HEK293 (cell line): ENCODE data around the gene NAPB.

Experiments used
- EGR2 ChIP-seq: fragments of 450-650 bp; formaldehyde crosslinking; IDR thresholded peaks from 2 replicates; pipeline ENCODE4 v1.5.1; 2016; ENCODE audit warnings: low read depth, missing biosample characterization, missing genetic modification characterization
- GLI4 ChIP-seq: fragments of 450-650 bp; formaldehyde crosslinking; IDR thresholded peaks from 2 replicates; pipeline ENCODE4 v1.5.1; 2016; ENCODE audit warnings: missing biosample characterization, missing genetic modification characterization
- GLIS1 ChIP-seq: fragments of 450-650 bp; formaldehyde crosslinking; IDR thresholded peaks from 2 replicates; pipeline ENCODE4 v1.5.1; 2016; ENCODE audit warnings: missing biosample characterization, missing genetic modification characterization
- HOXD13 ChIP-seq: sonication (generic); formaldehyde crosslinking; IDR thresholded peaks from 2 replicates; pipeline ENCODE4 v1.8.0; 2022; ENCODE audit warnings: missing genetic modification reagents, borderline replicate concordance
- KLF16 ChIP-seq: fragments of 450-650 bp; formaldehyde crosslinking; IDR thresholded peaks from 2 replicates; pipeline ENCODE4 v1.5.1; 2017; ENCODE audit warnings: missing biosample characterization, missing genetic modification characterization
- SCRT1 ChIP-seq: fragments of 450-650 bp; formaldehyde crosslinking; IDR thresholded peaks from 2 replicates; pipeline ENCODE4 v1.5.1; 2016; ENCODE audit warnings: missing biosample characterization, missing genetic modification characterization, borderline replicate concordance
- ZBTB48 ChIP-seq: fragments of 450-650 bp; formaldehyde crosslinking; IDR thresholded peaks from 2 replicates; pipeline ENCODE4 v1.5.1; 2016; ENCODE audit warnings: missing biosample characterization, missing genetic modification characterization
- ZFP41 ChIP-seq: fragments of 450-650 bp; formaldehyde crosslinking; IDR thresholded peaks from 2 replicates; pipeline ENCODE4 v1.5.1; 2016; ENCODE audit warnings: missing biosample characterization, missing genetic modification characterization, borderline replicate concordance
- ZNF19 ChIP-seq: fragments of 450-650 bp; formaldehyde crosslinking; IDR thresholded peaks from 2 replicates; pipeline ENCODE4; 2016; ENCODE audit warnings: missing biosample characterization, missing genetic modification characterization, low read depth
- ZNF211 ChIP-seq: fragments of 450-650 bp; formaldehyde crosslinking; IDR thresholded peaks from 2 replicates; pipeline ENCODE4 v1.5.1; 2016; ENCODE audit warnings: low read depth, missing biosample characterization, missing genetic modification characterization
- ZNF214 ChIP-seq: fragments of 450-650 bp; formaldehyde crosslinking; IDR thresholded peaks from 2 replicates; pipeline ENCODE4 v1.5.1; 2017; ENCODE audit warnings: missing biosample characterization, mild to moderate bottlenecking, missing genetic modification characterization, borderline replicate concordance
- ZNF404 ChIP-seq: fragments of 450-650 bp; formaldehyde crosslinking; IDR thresholded peaks from 2 replicates; pipeline ENCODE4 v1.5.1; 2017; ENCODE audit warnings: missing biosample characterization, missing genetic modification characterization
- ZNF830 ChIP-seq: fragments of 450-650 bp; IDR thresholded peaks from 2 replicates; pipeline ENCODE4 v1.5.0; 2018; ENCODE audit warnings: missing biosample characterization, missing genetic modification characterization, low read depth, mild to moderate bottlenecking, moderate library complexity
- TF ChIP-seq, protein P1 (sequence below): fragments of 450-650 bp; formaldehyde crosslinking; IDR thresholded peaks from 2 replicates; pipeline ENCODE4 v1.5.1; 2016; ENCODE audit warnings: missing biosample characterization, missing genetic modification characterization
- TF ChIP-seq, protein P2 (sequence below): fragments of 450-650 bp; IDR thresholded peaks from 2 replicates; pipeline ENCODE4 v1.5.1; 2018; ENCODE audit warnings: missing biosample characterization, missing genetic modification characterization
- TF ChIP-seq, protein P3 (sequence below): fragments of 450-650 bp; formaldehyde crosslinking; IDR thresholded peaks from 2 replicates; pipeline ENCODE4 v1.5.1; 2016; ENCODE audit warnings: missing biosample characterization, missing genetic modification characterization
- TF ChIP-seq, protein P4 (sequence below): fragments of 450-650 bp; formaldehyde crosslinking; IDR thresholded peaks from 2 replicates; pipeline ENCODE4 v1.5.1; 2016; ENCODE audit warnings: missing biosample characterization, missing genetic modification characterization
- TF ChIP-seq, protein P5 (sequence below): sonication (generic); formaldehyde crosslinking; IDR thresholded peaks from 2 replicates; pipeline ENCODE4 v1.8.1; 2022; ENCODE audit warnings: mild to moderate bottlenecking, moderate library complexity, missing genetic modification reagents
- TF ChIP-seq, protein P6 (sequence below): fragments of 450-650 bp; formaldehyde crosslinking; IDR thresholded peaks from 2 replicates; pipeline ENCODE4 v1.5.1; 2016; ENCODE audit warnings: missing biosample characterization, missing genetic modification characterization
- TF ChIP-seq, protein P7 (sequence below): fragments of 450-650 bp; IDR thresholded peaks from 2 replicates; pipeline ENCODE4 v1.5.1; 2018; ENCODE audit warnings: missing biosample characterization, mild to moderate bottlenecking, missing genetic modification characterization
- TF ChIP-seq, protein P8 (sequence below): fragments of 450-650 bp; formaldehyde crosslinking; IDR thresholded peaks from 2 replicates; pipeline ENCODE4 v1.5.1; 2017; ENCODE audit warnings: missing biosample characterization, missing genetic modification characterization

Gene NAPB

DNA sequence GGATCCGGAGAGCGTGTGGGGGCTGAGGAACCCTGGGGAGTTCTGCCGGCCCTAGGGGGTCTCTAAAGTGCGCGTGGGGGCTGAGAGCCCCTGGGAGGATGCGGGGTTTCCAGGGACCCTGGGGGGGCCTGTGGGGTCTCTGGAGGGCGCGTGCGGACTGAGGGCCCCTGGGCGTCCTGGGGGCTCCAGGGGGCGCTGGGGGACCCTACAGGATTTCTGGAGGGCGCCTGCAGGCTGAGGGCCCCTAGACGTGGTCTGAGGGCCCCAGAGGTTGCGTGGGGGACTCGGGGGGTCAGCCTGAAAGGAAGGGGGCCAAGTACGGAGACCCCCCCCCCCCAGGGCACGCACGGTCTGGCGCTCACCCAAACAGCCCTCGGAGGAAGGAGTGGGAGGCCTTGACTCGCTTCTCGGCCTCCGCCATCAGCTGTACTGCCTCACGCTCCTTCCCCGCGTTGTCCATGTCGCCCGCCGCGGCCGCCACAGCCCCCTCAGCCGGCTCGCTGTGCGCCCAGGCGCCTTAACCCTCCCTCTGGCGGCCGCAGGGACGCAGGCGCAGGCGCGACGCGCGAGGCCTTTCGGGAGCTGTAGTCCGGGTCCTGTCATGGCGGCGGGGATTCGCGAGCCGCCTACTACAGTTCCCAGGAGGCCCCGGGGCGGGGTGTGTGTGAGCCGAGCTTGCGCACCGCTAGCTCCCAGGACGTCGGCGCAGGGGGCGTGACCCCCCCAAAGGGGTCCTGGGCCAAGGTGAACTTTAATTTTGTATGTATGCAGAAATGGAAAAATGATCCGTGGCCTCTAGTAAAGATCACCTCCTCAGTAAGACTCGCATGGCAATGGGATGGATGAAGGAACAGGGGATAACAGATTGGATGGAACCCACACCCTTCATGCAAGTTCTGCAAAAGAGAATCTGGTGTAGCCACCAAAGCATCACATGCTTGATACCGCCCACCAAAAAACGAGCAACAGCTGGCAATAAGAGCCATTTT, at the start of gene NAPB (continued):
- TF ChIP-seq, protein P1, sequence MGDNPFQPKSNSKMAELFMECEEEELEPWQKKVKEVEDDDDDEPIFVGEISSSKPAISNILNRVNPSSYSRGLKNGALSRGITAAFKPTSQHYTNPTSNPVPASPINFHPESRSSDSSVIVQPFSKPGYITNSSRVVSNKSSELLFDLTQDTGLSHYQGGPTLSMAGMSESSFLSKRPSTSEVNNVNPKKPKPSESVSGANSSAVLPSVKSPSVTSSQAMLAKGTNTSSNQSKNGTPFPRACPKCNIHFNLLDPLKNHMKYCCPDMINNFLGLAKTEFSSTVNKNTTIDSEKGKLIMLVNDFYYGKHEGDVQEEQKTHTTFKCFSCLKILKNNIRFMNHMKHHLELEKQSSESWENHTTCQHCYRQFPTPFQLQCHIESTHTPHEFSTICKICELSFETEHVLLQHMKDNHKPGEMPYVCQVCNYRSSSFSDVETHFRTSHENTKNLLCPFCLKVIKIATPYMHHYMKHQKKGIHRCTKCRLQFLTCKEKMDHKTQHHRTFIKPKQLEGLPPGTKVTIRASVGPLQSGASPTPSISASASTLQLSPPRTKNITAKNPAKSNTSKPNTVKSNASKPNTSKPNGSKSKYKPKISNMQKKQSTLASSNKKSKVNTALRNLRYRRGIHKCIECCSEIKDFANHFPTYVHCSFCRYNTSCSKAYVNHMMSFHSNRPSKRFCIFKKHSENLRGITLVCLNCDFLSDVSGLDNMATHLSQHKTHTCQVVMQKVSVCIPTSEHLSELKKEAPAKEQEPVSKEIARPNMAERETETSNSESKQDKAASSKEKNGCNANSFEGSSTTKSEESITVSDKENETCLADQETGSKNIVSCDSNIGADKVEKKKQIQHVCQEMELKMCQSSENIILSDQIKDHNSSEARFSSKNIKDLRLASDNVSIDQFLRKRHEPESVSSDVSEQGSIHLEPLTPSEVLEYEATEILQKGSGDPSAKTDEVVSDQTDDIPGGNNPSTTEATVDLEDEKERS = no peak
- TF ChIP-seq SCRT1 (tag by site-specific recombination) (no peak), GLI4 (tag by site-specific recombination) (no peak), EGR2 (tag by site-specific recombination) (peak; percentile 42; the same call in 1 of the 2 replicates), ZFP41 (tag by site-specific recombination) (no peak), ZNF830 (tag by site-specific recombination) (no peak), ZNF404 (tag by site-specific recombination) (no peak), ZNF214 (no peak), HOXD13 (CRISPR knock-in tag) (no peak), GLIS1 (peak; percentile 84), ZBTB48 (tag by site-specific recombination) (peak; percentile 70), KLF16 (no peak), ZNF211 (tag by site-specific recombination) (no peak), ZNF19 (tag by site-specific recombination) (no peak)
- TF ChIP-seq, protein P2, sequence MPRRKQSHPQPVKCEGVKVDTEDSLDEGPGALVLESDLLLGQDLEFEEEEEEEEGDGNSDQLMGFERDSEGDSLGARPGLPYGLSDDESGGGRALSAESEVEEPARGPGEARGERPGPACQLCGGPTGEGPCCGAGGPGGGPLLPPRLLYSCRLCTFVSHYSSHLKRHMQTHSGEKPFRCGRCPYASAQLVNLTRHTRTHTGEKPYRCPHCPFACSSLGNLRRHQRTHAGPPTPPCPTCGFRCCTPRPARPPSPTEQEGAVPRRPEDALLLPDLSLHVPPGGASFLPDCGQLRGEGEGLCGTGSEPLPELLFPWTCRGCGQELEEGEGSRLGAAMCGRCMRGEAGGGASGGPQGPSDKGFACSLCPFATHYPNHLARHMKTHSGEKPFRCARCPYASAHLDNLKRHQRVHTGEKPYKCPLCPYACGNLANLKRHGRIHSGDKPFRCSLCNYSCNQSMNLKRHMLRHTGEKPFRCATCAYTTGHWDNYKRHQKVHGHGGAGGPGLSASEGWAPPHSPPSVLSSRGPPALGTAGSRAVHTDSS (tag by site-specific recombination) = no peak
- TF ChIP-seq, protein P3, sequence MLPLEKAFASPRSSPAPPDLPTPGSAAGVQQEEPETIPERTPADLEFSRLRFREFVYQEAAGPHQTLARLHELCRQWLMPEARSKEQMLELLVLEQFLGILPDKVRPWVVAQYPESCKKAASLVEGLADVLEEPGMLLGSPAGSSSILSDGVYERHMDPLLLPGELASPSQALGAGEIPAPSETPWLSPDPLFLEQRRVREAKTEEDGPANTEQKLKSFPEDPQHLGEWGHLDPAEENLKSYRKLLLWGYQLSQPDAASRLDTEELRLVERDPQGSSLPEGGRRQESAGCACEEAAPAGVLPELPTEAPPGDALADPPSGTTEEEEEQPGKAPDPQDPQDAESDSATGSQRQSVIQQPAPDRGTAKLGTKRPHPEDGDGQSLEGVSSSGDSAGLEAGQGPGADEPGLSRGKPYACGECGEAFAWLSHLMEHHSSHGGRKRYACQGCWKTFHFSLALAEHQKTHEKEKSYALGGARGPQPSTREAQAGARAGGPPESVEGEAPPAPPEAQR = no peak
- TF ChIP-seq, protein P4, sequence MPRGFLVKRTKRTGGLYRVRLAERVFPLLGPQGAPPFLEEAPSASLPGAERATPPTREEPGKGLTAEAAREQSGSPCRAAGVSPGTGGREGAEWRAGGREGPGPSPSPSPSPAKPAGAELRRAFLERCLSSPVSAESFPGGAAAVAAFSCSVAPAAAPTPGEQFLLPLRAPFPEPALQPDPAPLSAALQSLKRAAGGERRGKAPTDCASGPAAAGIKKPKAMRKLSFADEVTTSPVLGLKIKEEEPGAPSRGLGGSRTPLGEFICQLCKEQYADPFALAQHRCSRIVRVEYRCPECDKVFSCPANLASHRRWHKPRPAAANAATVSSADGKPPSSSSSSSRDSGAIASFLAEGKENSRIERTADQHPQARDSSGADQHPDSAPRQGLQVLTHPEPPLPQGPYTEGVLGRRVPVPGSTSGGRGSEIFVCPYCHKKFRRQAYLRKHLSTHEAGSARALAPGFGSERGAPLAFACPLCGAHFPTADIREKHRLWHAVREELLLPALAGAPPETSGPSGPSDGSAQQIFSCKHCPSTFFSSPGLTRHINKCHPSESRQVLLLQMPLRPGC (tag by site-specific recombination) = no peak
- TF ChIP-seq, protein P5, sequence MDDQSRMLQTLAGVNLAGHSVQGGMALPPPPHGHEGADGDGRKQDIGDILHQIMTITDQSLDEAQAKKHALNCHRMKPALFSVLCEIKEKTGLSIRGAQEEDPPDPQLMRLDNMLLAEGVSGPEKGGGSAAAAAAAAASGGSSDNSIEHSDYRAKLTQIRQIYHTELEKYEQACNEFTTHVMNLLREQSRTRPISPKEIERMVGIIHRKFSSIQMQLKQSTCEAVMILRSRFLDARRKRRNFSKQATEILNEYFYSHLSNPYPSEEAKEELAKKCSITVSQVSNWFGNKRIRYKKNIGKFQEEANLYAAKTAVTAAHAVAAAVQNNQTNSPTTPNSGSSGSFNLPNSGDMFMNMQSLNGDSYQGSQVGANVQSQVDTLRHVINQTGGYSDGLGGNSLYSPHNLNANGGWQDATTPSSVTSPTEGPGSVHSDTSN (CRISPR knock-in tag) = no peak
- TF ChIP-seq, protein P6, sequence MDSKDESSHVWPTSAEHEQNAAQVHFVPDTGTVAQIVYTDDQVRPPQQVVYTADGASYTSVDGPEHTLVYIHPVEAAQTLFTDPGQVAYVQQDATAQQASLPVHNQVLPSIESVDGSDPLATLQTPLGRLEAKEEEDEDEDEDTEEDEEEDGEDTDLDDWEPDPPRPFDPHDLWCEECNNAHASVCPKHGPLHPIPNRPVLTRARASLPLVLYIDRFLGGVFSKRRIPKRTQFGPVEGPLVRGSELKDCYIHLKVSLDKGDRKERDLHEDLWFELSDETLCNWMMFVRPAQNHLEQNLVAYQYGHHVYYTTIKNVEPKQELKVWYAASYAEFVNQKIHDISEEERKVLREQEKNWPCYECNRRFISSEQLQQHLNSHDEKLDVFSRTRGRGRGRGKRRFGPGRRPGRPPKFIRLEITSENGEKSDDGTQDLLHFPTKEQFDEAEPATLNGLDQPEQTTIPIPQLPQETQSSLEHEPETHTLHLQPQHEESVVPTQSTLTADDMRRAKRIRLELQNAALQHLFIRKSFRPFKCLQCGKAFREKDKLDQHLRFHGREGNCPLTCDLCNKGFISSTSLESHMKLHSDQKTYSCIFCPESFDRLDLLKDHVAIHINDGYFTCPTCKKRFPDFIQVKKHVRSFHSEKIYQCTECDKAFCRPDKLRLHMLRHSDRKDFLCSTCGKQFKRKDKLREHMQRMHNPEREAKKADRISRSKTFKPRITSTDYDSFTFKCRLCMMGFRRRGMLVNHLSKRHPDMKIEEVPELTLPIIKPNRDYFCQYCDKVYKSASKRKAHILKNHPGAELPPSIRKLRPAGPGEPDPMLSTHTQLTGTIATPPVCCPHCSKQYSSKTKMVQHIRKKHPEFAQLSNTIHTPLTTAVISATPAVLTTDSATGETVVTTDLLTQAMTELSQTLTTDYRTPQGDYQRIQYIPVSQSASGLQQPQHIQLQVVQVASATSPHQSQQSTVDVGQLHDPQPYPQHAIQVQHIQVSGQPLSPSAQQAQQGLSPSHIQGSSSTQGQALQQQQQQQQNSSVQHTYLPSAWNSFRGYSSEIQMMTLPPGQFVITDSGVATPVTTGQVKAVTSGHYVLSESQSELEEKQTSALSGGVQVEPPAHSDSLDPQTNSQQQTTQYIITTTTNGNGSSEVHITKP = peak; percentile 87
- TF ChIP-seq, protein P7, sequence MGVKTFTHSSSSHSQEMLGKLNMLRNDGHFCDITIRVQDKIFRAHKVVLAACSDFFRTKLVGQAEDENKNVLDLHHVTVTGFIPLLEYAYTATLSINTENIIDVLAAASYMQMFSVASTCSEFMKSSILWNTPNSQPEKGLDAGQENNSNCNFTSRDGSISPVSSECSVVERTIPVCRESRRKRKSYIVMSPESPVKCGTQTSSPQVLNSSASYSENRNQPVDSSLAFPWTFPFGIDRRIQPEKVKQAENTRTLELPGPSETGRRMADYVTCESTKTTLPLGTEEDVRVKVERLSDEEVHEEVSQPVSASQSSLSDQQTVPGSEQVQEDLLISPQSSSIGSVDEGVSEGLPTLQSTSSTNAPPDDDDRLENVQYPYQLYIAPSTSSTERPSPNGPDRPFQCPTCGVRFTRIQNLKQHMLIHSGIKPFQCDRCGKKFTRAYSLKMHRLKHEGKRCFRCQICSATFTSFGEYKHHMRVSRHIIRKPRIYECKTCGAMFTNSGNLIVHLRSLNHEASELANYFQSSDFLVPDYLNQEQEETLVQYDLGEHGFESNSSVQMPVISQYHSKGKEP (tag by site-specific recombination) = no peak
- TF ChIP-seq, protein P8, sequence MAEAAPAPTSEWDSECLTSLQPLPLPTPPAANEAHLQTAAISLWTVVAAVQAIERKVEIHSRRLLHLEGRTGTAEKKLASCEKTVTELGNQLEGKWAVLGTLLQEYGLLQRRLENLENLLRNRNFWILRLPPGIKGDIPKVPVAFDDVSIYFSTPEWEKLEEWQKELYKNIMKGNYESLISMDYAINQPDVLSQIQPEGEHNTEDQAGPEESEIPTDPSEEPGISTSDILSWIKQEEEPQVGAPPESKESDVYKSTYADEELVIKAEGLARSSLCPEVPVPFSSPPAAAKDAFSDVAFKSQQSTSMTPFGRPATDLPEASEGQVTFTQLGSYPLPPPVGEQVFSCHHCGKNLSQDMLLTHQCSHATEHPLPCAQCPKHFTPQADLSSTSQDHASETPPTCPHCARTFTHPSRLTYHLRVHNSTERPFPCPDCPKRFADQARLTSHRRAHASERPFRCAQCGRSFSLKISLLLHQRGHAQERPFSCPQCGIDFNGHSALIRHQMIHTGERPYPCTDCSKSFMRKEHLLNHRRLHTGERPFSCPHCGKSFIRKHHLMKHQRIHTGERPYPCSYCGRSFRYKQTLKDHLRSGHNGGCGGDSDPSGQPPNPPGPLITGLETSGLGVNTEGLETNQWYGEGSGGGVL (tag by site-specific recombination) = peak; percentile 65; the same call in 1 of the 2 replicates
